Measurements from ENCODE around the gene ANKFN1. TPM values are rescaled to one million over a fixed set of nuclear protein-coding genes. Genes with fewer than 3 reads are reported as not detected.
"Not testable (repeated sequence)": the region's sequence is repeated elsewhere in the genome, so short reads cannot be mapped to it uniquely, and the experiment has no call there.

The ANKFN1 gene
- total RNA-seq, 1 experiment from 2014 or later, result not detected

- no peaks in the 10 kb centered on the region for H3K36me3 ChIP-seq (ENCODE audit: control insufficient read depth, insufficient read depth, low read length)
- no peaks in the 10 kb centered on the region for H3K9me3 ChIP-seq (ENCODE audit: control insufficient read depth, insufficient read depth, low read depth, low read length)
- POLR2A ChIA-PET, result interaction anchor here (0.5 kb wide), 1 partner anchor 535 kb away, joined by 3 read pairs; no protein-coding TSS in a partner anchor
- CTCF ChIA-PET, result no interaction called here
- no peak overlapping the region for H3K27ac ChIP-seq (ENCODE audit: low read length)
- no TSS peak for BruUV-seq (replicated peaks)
- TF ChIP-seq REST (IDR thresholded peaks at IDR 0.05; ENCODE audit: insufficient read depth in 1 of 2, low read depth in 2 of 2, low read length in 1 of 2) (no peak), CTCF (IDR thresholded peaks at IDR 0.05) (no peak), POLR2AphosphoS5 (IDR thresholded peaks at IDR 0.05; ENCODE audit: low read depth, low read length) (no peak)
- no peaks in the 10 kb centered on the region for H3K4me1 ChIP-seq (ENCODE audit: control insufficient read depth, insufficient read depth, low read length)
- intact Hi-C loops (cut with micrococcal nuclease; ENCODE audit: unreplicated experiment) (no loop called here), in situ Hi-C loops (cut with HindIII; ENCODE audit: low pct_unique_long_range_greater_than_20kb, low sequenced_read_pairs) (no loop called here)
- DNase-seq (ENCODE audit: low read depth, low spot score) (no peak), ATAC-seq (no peak)
- no peak overlapping the region for H3K4me3 ChIP-seq (ENCODE audit: low read depth in 2 of 2, low read length in 2 of 2)
- no peaks in the 10 kb centered on the region for H3K27me3 ChIP-seq (ENCODE audit: control insufficient read depth, insufficient read depth, low read length)
Measured at GRCh38 chr17:56395787-56396186, 242.5 kb downstream of the ANKFN1 start.

GRCh38 chr17:56407086-56407485 is 253.8 kb downstream of the ANKFN1 start:
- no TSS peak for BruUV-seq (replicated peaks)
- TF ChIP-seq SIN3A (IDR thresholded peaks at IDR 0.05; ENCODE audit: borderline replicate concordance, insufficient read depth, low read depth, low read length), result no peak
- H3K27ac ChIP-seq (ENCODE audit: low read length), result no peak overlapping the region
- no peak overlapping the region for H3K4me3 ChIP-seq (ENCODE audit: low read depth in 2 of 2, low read length in 2 of 2)
- H3K36me3 ChIP-seq (ENCODE audit: control insufficient read depth, insufficient read depth, low read length), result no peaks in the 10 kb centered on the region
- no peak for ATAC-seq
- POLR2A ChIA-PET, result interaction anchor here (0.6 kb wide), 3 partner anchors 57 to 507 kb away, joined by 3 to 10 read pairs (median 3); partner anchors contain the start of gene TRIM25
- in situ Hi-C loops (cut with HindIII; ENCODE audit: low pct_unique_long_range_greater_than_20kb, low sequenced_read_pairs), result no loop called here
- intact Hi-C loops (cut with micrococcal nuclease; ENCODE audit: unreplicated experiment), result no loop called here
- DNase-seq (ENCODE audit: low read depth, low spot score), result no peak
- H3K4me1 ChIP-seq (ENCODE audit: control insufficient read depth, insufficient read depth, low read length), result no peaks in the 10 kb centered on the region
- CTCF ChIA-PET, result no interaction called here
- no peaks in the 10 kb centered on the region for H3K27me3 ChIP-seq (ENCODE audit: control insufficient read depth, insufficient read depth, low read length)
- H3K9me3 ChIP-seq (ENCODE audit: control insufficient read depth, insufficient read depth, low read depth, low read length), result no peaks in the 10 kb centered on the region

GRCh38 chr17:56412356-56412755 is 259.1 kb downstream of the ANKFN1 start:
- in situ Hi-C loops (cut with HindIII; ENCODE audit: low pct_unique_long_range_greater_than_20kb, low sequenced_read_pairs); H3K36me3 ChIP-seq (ENCODE audit: control insufficient read depth, insufficient read depth, low read length); BruUV-seq (replicated peaks); H3K4me1 ChIP-seq (ENCODE audit: control insufficient read depth, insufficient read depth, low read length); H3K27ac ChIP-seq (ENCODE audit: low read length); ATAC-seq; H3K27me3 ChIP-seq (ENCODE audit: control insufficient read depth, insufficient read depth, low read length); DNase-seq (ENCODE audit: low read depth, low spot score); H3K9me3 ChIP-seq (ENCODE audit: control insufficient read depth, insufficient read depth, low read depth, low read length); CTCF ChIA-PET; H3K4me3 ChIP-seq (ENCODE audit: low read depth in 2 of 2, low read length in 2 of 2); POLR2A ChIA-PET; intact Hi-C loops (cut with micrococcal nuclease; ENCODE audit: unreplicated experiment): not testable (repeated sequence)
